ENCODE measurements around the gene WASHC2A.
"Not testable (repeated sequence)": the region's sequence is repeated elsewhere in the genome, so short reads cannot be mapped to it uniquely, and the experiment has no call there.

Gene WASHC2A

DNA sequence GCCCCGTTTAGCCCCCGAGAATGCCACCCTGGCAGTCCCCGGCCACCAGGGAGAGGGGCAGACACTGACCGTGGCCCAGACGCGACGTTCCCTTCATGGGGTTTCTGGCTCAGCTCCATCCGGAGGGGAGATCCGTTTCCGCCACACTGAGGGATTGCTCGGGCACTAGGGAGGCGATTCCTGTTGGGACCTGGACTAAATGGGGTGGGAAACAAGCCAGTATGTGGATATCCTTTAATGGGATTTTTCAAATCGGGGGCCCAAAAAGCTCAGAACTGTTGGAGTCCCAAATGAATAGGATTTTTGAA is 552 bp downstream of the WASHC2A start:
- not testable (repeated sequence) for DNase-seq; H3K4me1 ChIP-seq (ENCODE audit: control insufficient read depth, insufficient read depth, low read depth, low read length); H2AFZ ChIP-seq (ENCODE audit: low read depth, low read length); H4K8ac ChIP-seq (ENCODE audit: low read length); H3K14ac ChIP-seq (ENCODE audit: low read length in 2 of 2); H3K27ac ChIP-seq (ENCODE audit: low read length, poor library complexity, severe bottlenecking); H3K27me3 ChIP-seq (ENCODE audit: control insufficient read depth in 1 of 2, insufficient read depth in 1 of 2, low read length in 2 of 2); H2BK12ac ChIP-seq (ENCODE audit: low read length in 2 of 2); H3K36me3 ChIP-seq (ENCODE audit: control insufficient read depth in 1 of 2, insufficient read depth in 2 of 2, low read depth in 1 of 2, low read length in 2 of 2); H3K79me1 ChIP-seq (replicated peaks; ENCODE audit: low read length, poor library complexity, severe bottlenecking); H4K91ac ChIP-seq (ENCODE audit: low read length); H3K9me3 ChIP-seq (ENCODE audit: control insufficient read depth, low read length); H3K23ac ChIP-seq (ENCODE audit: low read length in 2 of 2); H3K18ac ChIP-seq (ENCODE audit: low read depth in 1 of 2, low read length in 2 of 2); H2BK120ac ChIP-seq (ENCODE audit: low read depth, low read length); H2BK5ac ChIP-seq (ENCODE audit: low read depth, low read length, poor library complexity, severe bottlenecking); H2BK15ac ChIP-seq (ENCODE audit: low read depth, poor library complexity, severe bottlenecking); H3K4ac ChIP-seq (ENCODE audit: low read depth in 1 of 2, low read length in 2 of 2); H2AK5ac ChIP-seq (ENCODE audit: low read length, severe bottlenecking)
- peak overlapping the region; percentile 62 to 81 for H3K4me3 ChIP-seq (ENCODE audit: insufficient read depth in 1 of 2, low read depth in 1 of 2, low read length in 2 of 2)
- WGBS, result 8% methylated on average over 9 of the region's 13 CpGs
- peak overlapping the region; percentile 87 for H3K9ac ChIP-seq (ENCODE audit: low read length)
- H3K4me2 ChIP-seq (ENCODE audit: low read length, poor library complexity, severe bottlenecking), result peak overlapping the region; percentile 33

DNA sequence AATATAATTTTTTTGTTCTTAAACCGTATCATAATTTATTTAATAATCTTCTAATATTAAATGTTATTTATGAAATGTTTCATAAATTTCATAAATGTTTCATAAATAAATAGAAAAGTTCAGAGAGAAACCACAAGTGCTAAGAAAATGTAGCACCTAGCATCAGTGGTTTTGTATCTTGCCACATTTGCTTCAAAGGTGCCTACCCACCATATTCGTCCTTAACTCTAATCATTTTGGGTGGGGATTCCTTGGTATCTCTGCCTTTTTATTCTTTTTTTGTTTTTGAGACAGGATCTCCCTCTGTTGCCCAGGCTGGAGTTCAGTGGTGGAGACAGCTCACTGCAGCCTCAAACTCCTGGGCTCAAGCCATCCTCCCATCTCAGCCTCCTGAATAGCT is 7.4 kb downstream of the WASHC2A start:
- not testable (repeated sequence) for H3K4me1 ChIP-seq (ENCODE audit: control insufficient read depth, insufficient read depth, low read depth, low read length); H2BK5ac ChIP-seq (ENCODE audit: low read depth, low read length, poor library complexity, severe bottlenecking); H3K18ac ChIP-seq (ENCODE audit: low read depth in 1 of 2, low read length in 2 of 2); H3K9ac ChIP-seq (ENCODE audit: low read length); H3K79me1 ChIP-seq (replicated peaks; ENCODE audit: low read length, poor library complexity, severe bottlenecking); H3K23ac ChIP-seq (ENCODE audit: low read length in 2 of 2); H3K4me2 ChIP-seq (ENCODE audit: low read length, poor library complexity, severe bottlenecking); H2BK15ac ChIP-seq (ENCODE audit: low read depth, poor library complexity, severe bottlenecking); DNase-seq; H3K14ac ChIP-seq (ENCODE audit: low read length in 2 of 2); H2AK5ac ChIP-seq (ENCODE audit: low read length, severe bottlenecking); H2AFZ ChIP-seq (ENCODE audit: low read depth, low read length); H3K4ac ChIP-seq (ENCODE audit: low read depth in 1 of 2, low read length in 2 of 2); H4K8ac ChIP-seq (ENCODE audit: low read length); H3K4me3 ChIP-seq (ENCODE audit: insufficient read depth in 1 of 2, low read depth in 1 of 2, low read length in 2 of 2); H3K27ac ChIP-seq (ENCODE audit: low read length, poor library complexity, severe bottlenecking); H2BK12ac ChIP-seq (ENCODE audit: low read length in 2 of 2); H2BK120ac ChIP-seq (ENCODE audit: low read depth, low read length); H4K91ac ChIP-seq (ENCODE audit: low read length); H3K9me3 ChIP-seq (ENCODE audit: control insufficient read depth, low read length); H3K27me3 ChIP-seq (ENCODE audit: control insufficient read depth in 1 of 2, insufficient read depth in 1 of 2, low read length in 2 of 2)
- no CpG with 5 or more reads among the region's 2 CpGs for WGBS
- peaks cover 0 to 17% of the 10 kb centered on the region in 2 experiments for H3K36me3 ChIP-seq (ENCODE audit: control insufficient read depth in 1 of 2, insufficient read depth in 2 of 2, low read depth in 1 of 2, low read length in 2 of 2)

DNA sequence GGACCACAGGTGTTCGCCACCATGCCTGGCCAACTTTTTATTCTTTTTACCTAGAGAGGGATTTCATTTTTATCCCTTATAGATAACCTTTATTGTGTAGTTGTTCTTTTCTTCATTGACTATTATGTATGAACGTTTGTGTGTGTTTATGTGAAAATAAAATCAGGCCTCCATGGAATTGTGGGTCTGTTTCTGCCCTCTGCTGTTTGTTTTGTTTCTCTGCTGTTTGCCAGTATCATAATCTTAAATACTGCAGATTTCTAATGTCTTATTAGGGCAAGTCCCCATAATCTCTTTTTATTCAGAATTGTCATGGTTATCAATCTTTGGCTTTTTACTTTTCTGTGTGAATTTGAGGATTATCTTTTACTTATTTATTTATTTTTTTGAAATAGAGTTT is 7.8 kb downstream of the WASHC2A start:
- not testable (repeated sequence) for H2AK5ac ChIP-seq (ENCODE audit: low read length, severe bottlenecking); H3K27ac ChIP-seq (ENCODE audit: low read length, poor library complexity, severe bottlenecking); H3K18ac ChIP-seq (ENCODE audit: low read depth in 1 of 2, low read length in 2 of 2); H3K4me2 ChIP-seq (ENCODE audit: low read length, poor library complexity, severe bottlenecking); H4K91ac ChIP-seq (ENCODE audit: low read length); H2BK15ac ChIP-seq (ENCODE audit: low read depth, poor library complexity, severe bottlenecking); H3K27me3 ChIP-seq (ENCODE audit: control insufficient read depth in 1 of 2, insufficient read depth in 1 of 2, low read length in 2 of 2); H3K9ac ChIP-seq (ENCODE audit: low read length); H3K4me1 ChIP-seq (ENCODE audit: control insufficient read depth, insufficient read depth, low read depth, low read length); H4K8ac ChIP-seq (ENCODE audit: low read length); H3K9me3 ChIP-seq (ENCODE audit: control insufficient read depth, low read length); H3K23ac ChIP-seq (ENCODE audit: low read length in 2 of 2); H3K4ac ChIP-seq (ENCODE audit: low read depth in 1 of 2, low read length in 2 of 2); H3K14ac ChIP-seq (ENCODE audit: low read length in 2 of 2); H2BK5ac ChIP-seq (ENCODE audit: low read depth, low read length, poor library complexity, severe bottlenecking); H2BK120ac ChIP-seq (ENCODE audit: low read depth, low read length); H2BK12ac ChIP-seq (ENCODE audit: low read length in 2 of 2); H2AFZ ChIP-seq (ENCODE audit: low read depth, low read length); H3K79me1 ChIP-seq (replicated peaks; ENCODE audit: low read length, poor library complexity, severe bottlenecking); H3K4me3 ChIP-seq (ENCODE audit: insufficient read depth in 1 of 2, low read depth in 1 of 2, low read length in 2 of 2)
- WGBS, result no CpG with 5 or more reads among the region's 2 CpGs
- DNase-seq, result peak; percentile 5
- H3K36me3 ChIP-seq (ENCODE audit: control insufficient read depth in 1 of 2, insufficient read depth in 2 of 2, low read depth in 1 of 2, low read length in 2 of 2), result peaks cover 0 to 17% of the 10 kb centered on the region in 2 experiments

DNA sequence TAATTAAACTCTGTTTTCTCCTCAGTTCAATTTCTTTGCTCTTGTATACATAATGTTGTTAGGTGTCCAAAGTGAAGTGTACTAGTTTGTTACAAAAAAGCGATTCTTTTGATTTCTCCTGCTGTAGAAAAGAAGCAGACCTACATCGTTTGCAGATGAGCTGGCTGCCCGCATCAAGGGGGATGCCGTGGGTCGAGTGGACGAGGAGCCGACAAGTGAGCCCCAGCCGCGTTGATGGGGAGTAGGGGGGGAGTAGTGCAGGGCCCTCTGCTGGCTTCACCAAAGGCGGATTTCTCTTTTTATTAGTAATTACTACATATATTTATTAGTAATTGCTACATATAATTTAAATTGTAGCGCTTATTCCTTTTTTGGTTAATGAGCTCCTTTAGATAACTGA is 23.6 kb downstream of the WASHC2A start:
- H2BK120ac ChIP-seq (ENCODE audit: low read depth, low read length); H3K36me3 ChIP-seq (ENCODE audit: control insufficient read depth in 1 of 2, insufficient read depth in 2 of 2, low read depth in 1 of 2, low read length in 2 of 2); H3K27ac ChIP-seq (ENCODE audit: low read length, poor library complexity, severe bottlenecking); H2BK12ac ChIP-seq (ENCODE audit: low read length in 2 of 2); H4K91ac ChIP-seq (ENCODE audit: low read length); H2AFZ ChIP-seq (ENCODE audit: low read depth, low read length); H3K4me2 ChIP-seq (ENCODE audit: low read length, poor library complexity, severe bottlenecking); H2BK15ac ChIP-seq (ENCODE audit: low read depth, poor library complexity, severe bottlenecking); H2AK5ac ChIP-seq (ENCODE audit: low read length, severe bottlenecking); H3K18ac ChIP-seq (ENCODE audit: low read depth in 1 of 2, low read length in 2 of 2); H3K79me1 ChIP-seq (replicated peaks; ENCODE audit: low read length, poor library complexity, severe bottlenecking); DNase-seq; H3K9me3 ChIP-seq (ENCODE audit: control insufficient read depth, low read length); H3K9ac ChIP-seq (ENCODE audit: low read length); H3K4me3 ChIP-seq (ENCODE audit: insufficient read depth in 1 of 2, low read depth in 1 of 2, low read length in 2 of 2); H4K8ac ChIP-seq (ENCODE audit: low read length); H3K4me1 ChIP-seq (ENCODE audit: control insufficient read depth, insufficient read depth, low read depth, low read length); H2BK5ac ChIP-seq (ENCODE audit: low read depth, low read length, poor library complexity, severe bottlenecking); H3K14ac ChIP-seq (ENCODE audit: low read length in 2 of 2); H3K27me3 ChIP-seq (ENCODE audit: control insufficient read depth in 1 of 2, insufficient read depth in 1 of 2, low read length in 2 of 2); H3K4ac ChIP-seq (ENCODE audit: low read depth in 1 of 2, low read length in 2 of 2); H3K23ac ChIP-seq (ENCODE audit: low read length in 2 of 2): not testable (repeated sequence)
- no CpG with 5 or more reads among the region's 11 CpGs for WGBS
